ENCODE data around the gene IL19.

DNA sequence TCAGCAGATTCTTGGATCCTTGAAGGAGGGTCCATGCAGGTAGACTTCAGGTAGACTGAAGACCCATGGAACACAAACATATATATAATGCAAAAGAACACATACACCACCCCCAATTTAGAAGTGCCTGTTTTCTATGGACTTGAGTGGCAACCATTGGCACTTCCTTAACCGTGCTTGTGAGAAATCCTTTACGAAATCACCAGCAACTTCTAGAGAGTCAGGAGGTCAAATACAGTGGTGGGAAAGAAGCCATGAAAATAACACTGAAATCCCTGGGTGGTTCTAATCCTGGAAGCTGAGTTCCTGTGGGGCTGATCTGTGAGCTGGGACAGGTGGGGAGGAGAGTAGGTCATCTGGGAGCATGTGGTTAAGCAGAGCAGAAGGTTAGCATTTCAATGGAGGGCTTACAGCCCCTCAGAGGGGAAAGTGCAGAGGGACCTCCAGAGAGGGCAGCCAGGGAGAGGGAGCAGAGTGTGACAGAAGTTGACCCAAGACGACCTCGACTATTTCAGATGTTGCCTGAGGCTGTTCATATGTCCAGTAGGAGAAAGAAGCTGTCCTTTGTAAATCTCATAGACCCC lies 14.7 kb downstream of the IL19 start:
- TF ChIP-seq, protein P1, sequence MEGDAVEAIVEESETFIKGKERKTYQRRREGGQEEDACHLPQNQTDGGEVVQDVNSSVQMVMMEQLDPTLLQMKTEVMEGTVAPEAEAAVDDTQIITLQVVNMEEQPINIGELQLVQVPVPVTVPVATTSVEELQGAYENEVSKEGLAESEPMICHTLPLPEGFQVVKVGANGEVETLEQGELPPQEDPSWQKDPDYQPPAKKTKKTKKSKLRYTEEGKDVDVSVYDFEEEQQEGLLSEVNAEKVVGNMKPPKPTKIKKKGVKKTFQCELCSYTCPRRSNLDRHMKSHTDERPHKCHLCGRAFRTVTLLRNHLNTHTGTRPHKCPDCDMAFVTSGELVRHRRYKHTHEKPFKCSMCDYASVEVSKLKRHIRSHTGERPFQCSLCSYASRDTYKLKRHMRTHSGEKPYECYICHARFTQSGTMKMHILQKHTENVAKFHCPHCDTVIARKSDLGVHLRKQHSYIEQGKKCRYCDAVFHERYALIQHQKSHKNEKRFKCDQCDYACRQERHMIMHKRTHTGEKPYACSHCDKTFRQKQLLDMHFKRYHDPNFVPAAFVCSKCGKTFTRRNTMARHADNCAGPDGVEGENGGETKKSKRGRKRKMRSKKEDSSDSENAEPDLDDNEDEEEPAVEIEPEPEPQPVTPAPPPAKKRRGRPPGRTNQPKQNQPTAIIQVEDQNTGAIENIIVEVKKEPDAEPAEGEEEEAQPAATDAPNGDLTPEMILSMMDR (IDR thresholded peaks at IDR 0.05), result no peak
- no peak for TF ChIP-seq POLR2A (IDR thresholded peaks at IDR 0.05)
